PC-3 (cell line): ENCODE measurements around the gene ATP6V1F. TPM values are rescaled to one million over a fixed set of nuclear protein-coding genes. Genes with fewer than 3 reads are reported as not detected.

Source experiments
- ATAC-seq: fragments of 200-7000 bp; cut with Tn5 transposase; 2 replicates; pipeline ENCODE4 v1.9.1; 2020; ENCODE audit warnings: mild to moderate bottlenecking, moderate library complexity
- BruUV-seq: library from RNA; stranded (reverse); fragments of 400-500 nt; replicated peaks from 2 replicates; lab custom pipeline; 2021; lab: Mats Ljungman, UMichigan
- CTCF ChIA-PET: fragments of 300-600 bp; sonication (Branson Sonifier 250); formaldehyde crosslinking; loops from one replicate; lab custom pipeline; 2022; ENCODE audit warnings: antibody characterized with exemption; lab: Charles Lee
- POLR2A ChIA-PET: fragments of 300-600 bp; sonication (Branson Sonifier 250); formaldehyde crosslinking; loops from one replicate; lab custom pipeline; 2022; ENCODE audit warnings: antibody characterized with exemption; ENCODE audit not compliant: unreplicated experiment; lab: Charles Lee
- DNase-seq: peaks from one replicate; pipeline ENCODE4 v3.0.0-alpha.2; 2015
- H2AFZ ChIP-seq: fragments of 300-600 bp; sonication (generic); 2 replicates; pipeline ENCODE4 v1.6.0; 2016; ENCODE audit warnings: antibody characterized with exemption, low read length
- H3F3A ChIP-seq: fragments of 300-600 bp; sonication (generic); one replicate; pipeline ENCODE4 v1.6.0; 2017; ENCODE audit warnings: antibody characterized with exemption, low read length, control low read depth, mild to moderate bottlenecking; ENCODE audit not compliant: unreplicated experiment
- H3K27ac ChIP-seq: fragments of 300-600 bp; sonication (generic); 2 replicates; pipeline ENCODE4 v1.5.1; 2016; ENCODE audit warnings: mild to moderate bottlenecking, low read length
- H3K27me3 ChIP-seq: fragments of 300-600 bp; sonication (generic); 2 replicates; pipeline ENCODE4 v1.6.1; 2016; ENCODE audit warnings: low read length, mixed read lengths
- H3K36me3 ChIP-seq: fragments of 300-600 bp; sonication (generic); 2 replicates; pipeline ENCODE4 v1.6.1; 2016; ENCODE audit warnings: low read depth, mixed run types, low read length, mixed read lengths
- H3K4me1 ChIP-seq: fragments of 300-600 bp; sonication (generic); 2 replicates; pipeline ENCODE4 v1.5.1; 2016; ENCODE audit warnings: low read length; ENCODE audit not compliant: insufficient read depth
- H3K4me2 ChIP-seq: fragments of 300-600 bp; sonication (generic); 2 replicates; pipeline ENCODE4 v1.6.0; 2016; ENCODE audit warnings: low read length
- H3K4me3 ChIP-seq: fragments of 300-600 bp; sonication (generic); 2 replicates; pipeline ENCODE4 v1.5.1; 2016; ENCODE audit warnings: mild to moderate bottlenecking, low read length, mixed read lengths
- H3K79me2 ChIP-seq: fragments of 300-600 bp; sonication (generic); 2 replicates; pipeline ENCODE4 v1.6.1; 2017; ENCODE audit warnings: low read length, mixed read lengths
- H3K9ac ChIP-seq: fragments of 300-600 bp; sonication (generic); 2 replicates; pipeline ENCODE4 v1.6.0; 2016; ENCODE audit warnings: mild to moderate bottlenecking, low read length
- H3K9me2 ChIP-seq: fragments of 300-600 bp; sonication (generic); replicated peaks from 2 replicates; pipeline ENCODE4 v1.6.1; 2016; ENCODE audit warnings: mixed run types, low read length, mixed read lengths
- H3K9me3 ChIP-seq: fragments of 300-600 bp; sonication (generic); 2 replicates; pipeline ENCODE4 v1.6.1; 2016; ENCODE audit warnings: low read length, mixed read lengths
- H4K20me1 ChIP-seq: fragments of 300-600 bp; sonication (generic); 2 replicates; pipeline ENCODE4 v1.6.1; 2016; ENCODE audit warnings: low read length, mixed read lengths
- EZH2 ChIP-seq: fragments of 300-600 bp; sonication (generic); IDR thresholded peaks from one replicate; pipeline ENCODE4 v1.6.1; 2017; ENCODE audit warnings: antibody characterized with exemption, mild to moderate bottlenecking, low read length; ENCODE audit not compliant: unreplicated experiment
- EZH2phosphoT487 ChIP-seq: fragments of 300-600 bp; sonication (generic); IDR thresholded peaks from 2 replicates; pipeline ENCODE4 v1.6.1; 2018; ENCODE audit warnings: mild to moderate bottlenecking, antibody characterized with exemption, low read length, borderline replicate concordance
- intact Hi-C: fragments of 100-400 bp; cut with micrococcal nuclease; formaldehyde crosslinking; loops from 2 replicates; pipeline ENCODE4 v1.9.0; 2023
- total RNA-seq: library from RNA; depleted of rRNA; stranded (reverse); fragments of >200 nt; gene quantifications from 2 replicates; pipeline ENCODE4 v1.2.3, GENCODE V29; 2014
- TF ChIP-seq, protein P1 (sequence below): fragments of 300-600 bp; sonication (generic); conservative IDR thresholded peaks from 2 replicates; pipeline ENCODE4 v1.5.1; 2017; ENCODE audit warnings: antibody characterized with exemption, low read depth, mild to moderate bottlenecking, low read length

The ATP6V1F gene
- total RNA-seq, 1 experiment from 2014 or later: 131 TPM

DNA sequence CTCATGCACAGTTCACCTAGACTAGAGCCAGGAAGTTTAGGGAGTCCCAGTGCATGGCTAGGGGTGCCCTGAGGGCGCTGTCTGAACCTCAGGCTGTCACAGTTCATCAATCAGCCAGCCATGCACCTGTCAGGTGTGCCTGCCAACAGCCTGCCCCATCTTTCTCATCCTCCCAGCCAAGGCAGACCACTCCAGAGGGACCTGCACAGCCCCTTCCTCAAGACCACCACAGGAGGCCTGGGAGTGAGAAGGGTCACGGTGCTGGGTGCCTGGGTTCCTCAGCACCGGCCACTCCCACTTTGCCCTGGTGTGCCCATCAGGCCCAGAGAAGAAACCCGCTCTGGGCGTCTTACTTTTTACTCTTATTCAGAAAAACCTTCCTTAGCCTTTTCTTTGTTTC is 8.4 kb downstream of the ATP6V1F start:
- Histone ChIP-seq H4K20me1 (no peaks in the 10 kb centered on the region), H3K4me3 (no peak overlapping the region), H3K4me2 (no peak overlapping the region), H3K27ac (no peak overlapping the region), H3K79me2 (no peaks in the 10 kb centered on the region), H3K9me2 (no peaks in the 10 kb centered on the region), H2AFZ (no peak overlapping the region), H3F3A (no peaks in the 10 kb centered on the region), H3K4me1 (peaks cover 25% of the 10 kb centered on the region), H3K9me3 (no peaks in the 10 kb centered on the region), H3K9ac (no peak overlapping the region), H3K36me3 (no peaks in the 10 kb centered on the region), H3K27me3 (no peaks in the 10 kb centered on the region)
- TF ChIP-seq EZH2 (no peak), EZH2phosphoT487 (no peak)
- TF ChIP-seq, protein P1, sequence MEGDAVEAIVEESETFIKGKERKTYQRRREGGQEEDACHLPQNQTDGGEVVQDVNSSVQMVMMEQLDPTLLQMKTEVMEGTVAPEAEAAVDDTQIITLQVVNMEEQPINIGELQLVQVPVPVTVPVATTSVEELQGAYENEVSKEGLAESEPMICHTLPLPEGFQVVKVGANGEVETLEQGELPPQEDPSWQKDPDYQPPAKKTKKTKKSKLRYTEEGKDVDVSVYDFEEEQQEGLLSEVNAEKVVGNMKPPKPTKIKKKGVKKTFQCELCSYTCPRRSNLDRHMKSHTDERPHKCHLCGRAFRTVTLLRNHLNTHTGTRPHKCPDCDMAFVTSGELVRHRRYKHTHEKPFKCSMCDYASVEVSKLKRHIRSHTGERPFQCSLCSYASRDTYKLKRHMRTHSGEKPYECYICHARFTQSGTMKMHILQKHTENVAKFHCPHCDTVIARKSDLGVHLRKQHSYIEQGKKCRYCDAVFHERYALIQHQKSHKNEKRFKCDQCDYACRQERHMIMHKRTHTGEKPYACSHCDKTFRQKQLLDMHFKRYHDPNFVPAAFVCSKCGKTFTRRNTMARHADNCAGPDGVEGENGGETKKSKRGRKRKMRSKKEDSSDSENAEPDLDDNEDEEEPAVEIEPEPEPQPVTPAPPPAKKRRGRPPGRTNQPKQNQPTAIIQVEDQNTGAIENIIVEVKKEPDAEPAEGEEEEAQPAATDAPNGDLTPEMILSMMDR: no peak
- POLR2A ChIA-PET: no interaction called here
- CTCF ChIA-PET: no interaction called here
- no TSS peak for BruUV-seq
- DNase-seq: no peak
- no peak for ATAC-seq
- intact Hi-C loops: no loop called here

DNA sequence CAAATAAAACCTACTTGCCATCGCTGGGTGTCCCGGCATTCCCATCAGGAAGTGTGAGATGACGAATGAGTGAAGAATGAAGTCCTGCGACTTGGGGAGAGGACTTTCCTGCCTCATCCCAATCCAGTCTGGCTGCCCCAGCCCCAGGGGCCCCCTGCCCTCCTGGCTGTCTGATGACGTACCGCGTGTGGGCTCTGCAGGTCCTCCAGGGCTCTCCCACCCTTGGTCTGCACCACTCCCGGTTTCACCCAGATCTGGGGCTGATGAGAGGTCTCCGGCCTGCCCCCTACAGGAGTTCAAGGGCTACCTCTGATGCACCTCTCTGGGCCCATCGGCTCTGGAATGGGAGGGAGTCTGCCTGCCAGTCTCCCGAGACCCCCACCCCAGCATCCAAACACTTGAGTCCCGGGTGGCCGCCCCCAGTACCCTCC is 9.8 kb downstream of the ATP6V1F start:
- H3K4me1 ChIP-seq: peaks cover 25% of the 10 kb centered on the region
- intact Hi-C loops: no loop called here
- POLR2A ChIA-PET: no interaction called here

DNA sequence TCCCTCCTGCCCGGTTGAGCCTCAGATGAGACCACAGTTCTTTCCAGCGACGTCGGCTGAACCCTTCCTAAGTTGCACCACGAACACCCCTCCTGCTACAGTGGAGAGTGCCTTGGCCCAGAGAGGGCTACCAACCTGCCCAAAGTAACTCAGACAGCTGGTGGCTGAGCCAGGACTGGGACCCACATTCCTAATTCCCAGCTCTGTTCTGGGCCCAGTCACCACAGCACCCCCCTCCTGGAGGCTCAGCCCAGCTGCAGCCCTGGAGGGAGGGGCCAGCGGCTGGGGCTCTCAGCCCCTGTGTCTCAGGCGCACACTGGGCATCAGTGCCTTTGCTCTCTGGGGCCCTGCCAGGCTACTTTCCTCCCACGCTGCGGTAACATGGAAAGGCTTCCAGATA is 10.6 kb downstream of the ATP6V1F start:
- ATAC-seq (no peak), DNase-seq (no peak)
- Histone ChIP-seq H3K79me2 (no peaks in the 10 kb centered on the region), H3K4me3 (no peak overlapping the region), H3K4me2 (no peak overlapping the region), H3K27ac (no peak overlapping the region), H3K27me3 (no peaks in the 10 kb centered on the region), H3F3A (no peaks in the 10 kb centered on the region), H4K20me1 (no peaks in the 10 kb centered on the region), H3K9me2 (no peaks in the 10 kb centered on the region), H3K9ac (no peak overlapping the region), H3K4me1 (peaks cover 25% of the 10 kb centered on the region), H2AFZ (no peak overlapping the region), H3K9me3 (no peaks in the 10 kb centered on the region), H3K36me3 (no peaks in the 10 kb centered on the region)
- BruUV-seq: no TSS peak
- POLR2A ChIA-PET: no interaction called here
- CTCF ChIA-PET: no interaction called here
- intact Hi-C loops: no loop called here
- TF ChIP-seq EZH2 (no peak), EZH2phosphoT487 (no peak)
- TF ChIP-seq, protein P1: no peak

More for the DNA sequence above, 9.8 kb downstream of the ATP6V1F start:
- TF ChIP-seq EZH2phosphoT487: no peak
- TF ChIP-seq, protein P1: peak; percentile 37; the same call in 1 of the 2 replicates
- CTCF ChIA-PET: no interaction called here
- DNase-seq (peak; percentile 82), ATAC-seq (peak; percentile 6; the same call in 1 of the 2 replicates)
- Histone ChIP-seq H3K27me3 (no peaks in the 10 kb centered on the region), H3K27ac (no peak overlapping the region), H3K4me2 (peak overlapping the region; percentile 21; the same call in 1 of the 2 replicates), H2AFZ (no peak overlapping the region), H4K20me1 (no peaks in the 10 kb centered on the region), H3K9ac (no peak overlapping the region), H3F3A (no peaks in the 10 kb centered on the region), H3K79me2 (no peaks in the 10 kb centered on the region), H3K9me3 (no peaks in the 10 kb centered on the region), H3K9me2 (no peaks in the 10 kb centered on the region), H3K36me3 (no peaks in the 10 kb centered on the region), H3K4me3 (no peak overlapping the region)
- BruUV-seq: no TSS peak
